ENCODE measurements around the gene DGKZ. TPM values are rescaled to one million over a fixed set of nuclear protein-coding genes. Genes with fewer than 3 reads are reported as not detected.

Gene DGKZ
- total and polyA plus RNA-seq, 10 of the 15 experiments (the other 5 are each of a cell fraction or from before 2014, with no cell fraction given) = 0.50 to 78.4 (median 39.5) TPM

DNA sequence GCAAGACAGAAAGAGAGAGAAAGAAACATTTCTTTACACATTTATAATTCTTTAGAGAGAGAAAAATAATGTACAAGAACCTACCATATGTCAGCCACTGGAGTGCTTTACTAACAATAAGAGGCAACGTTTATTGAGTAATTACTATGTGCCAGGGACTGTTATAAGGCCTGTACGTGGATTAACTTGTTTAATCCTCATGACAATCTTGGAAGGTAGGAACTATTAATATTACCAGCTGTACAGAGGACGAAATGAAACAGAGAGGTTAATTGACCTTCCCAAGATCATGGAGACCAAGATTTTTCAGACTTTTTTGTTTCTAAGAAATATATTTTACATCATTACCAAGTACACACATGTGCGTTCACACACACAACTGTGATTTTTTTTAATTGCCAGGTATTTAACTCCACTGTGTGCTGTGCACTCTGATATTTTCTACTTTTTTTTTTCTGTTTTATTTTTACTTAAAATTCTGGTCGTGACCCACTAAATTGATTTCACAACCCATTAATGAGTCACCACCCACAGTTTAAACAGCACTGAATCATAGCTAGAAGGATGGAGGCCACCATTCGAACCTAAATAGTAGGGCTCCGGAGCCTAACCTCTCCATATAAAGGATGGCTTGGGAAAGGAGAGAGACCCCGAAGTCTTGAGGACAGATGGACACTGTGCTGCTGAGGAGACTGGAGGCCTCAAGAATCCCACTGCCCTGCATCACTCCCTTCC, 48.4 kb upstream of the DGKZ start (continued):
- TF ChIP-seq TBL1XR1 (IDR thresholded peaks at IDR 0.05; ENCODE audit: low read depth, low read length) (no peak), EED (IDR thresholded peaks at IDR 0.05; ENCODE audit: low read depth) (0 out of 2 replicates have a peak, but pooled peaks have one; percentile 43), NBN (IDR thresholded peaks at IDR 0.05) (no peak), MEF2A (IDR thresholded peaks at IDR 0.05; ENCODE audit: insufficient read depth, low read depth, low read length) (0 out of 2 replicates have a peak, but pooled peaks have one; percentile 43), RBBP5 (conservative IDR thresholded peaks at IDR 0.05) (no peak)

DNA sequence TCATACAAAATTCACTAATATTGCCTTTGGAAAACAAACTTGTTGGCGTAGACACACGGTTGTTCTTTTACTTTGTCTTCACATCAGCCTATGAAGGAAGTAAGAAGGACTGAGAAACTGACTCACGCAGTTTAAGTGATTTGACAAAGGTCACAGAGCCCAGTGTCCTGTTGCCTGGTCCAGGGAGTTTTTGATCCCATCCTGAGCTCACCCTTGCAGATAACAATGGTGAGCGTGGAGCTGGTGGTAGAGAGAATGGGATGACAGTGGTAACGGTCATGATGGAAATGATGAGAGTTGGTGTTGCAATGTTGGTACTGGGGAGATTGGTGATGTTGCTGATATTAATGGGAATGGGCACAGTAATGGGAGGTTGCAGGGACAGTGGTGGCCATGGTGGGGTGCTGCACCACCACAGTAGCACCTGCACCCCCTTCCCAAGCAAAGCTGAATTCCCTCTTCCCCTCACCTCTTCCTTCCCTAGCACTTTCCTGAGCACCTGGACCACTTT, 47.8 kb upstream of the DGKZ start:
- peak overlapping the region; percentile 37; the same call in 1 of the 2 replicates for H2AFZ ChIP-seq (ENCODE audit: control insufficient read depth, low read depth, low read length)
- 23% methylated on average over 5 of the region's 5 CpGs for WGBS (ENCODE audit: insufficient coverage, insufficient replicate concordance, low lambda C conversion rate, missing lambda C conversion rate)
- H3K4me2 ChIP-seq (ENCODE audit: control insufficient read depth, insufficient read depth) = peak overlapping the region; percentile 54
- no TSS peak for BruUV-seq (replicated peaks)
- H3K4me1 ChIP-seq (ENCODE audit: control insufficient read depth, insufficient read depth, low read length) = peaks cover 31% of the 10 kb centered on the region
- H3K9me3 ChIP-seq (replicated peaks; ENCODE audit: control insufficient read depth, insufficient read depth, low read length) = no peaks in the 10 kb centered on the region
- no peak for ATAC-seq
- no peak overlapping the region; the same call in 1 of the 2 replicates for H3K4me3 ChIP-seq
- no peak overlapping the region for H3K9ac ChIP-seq (ENCODE audit: control insufficient read depth, insufficient read depth, low read length)
- ChIA-PET CTCF (interaction anchor here (1.0 to 4.5 kb wide), 6 partner anchors 9 to 334 kb away, joined by 3 to 26 read pairs (median 5); partner anchors contain the start of gene CREB3L1), POLR2A (no interaction called here), RAD21 (ENCODE audit: unreplicated experiment) (interaction anchor here (1.2 kb wide), 1 partner anchor 10 kb away, joined by 3 read pairs; no protein-coding TSS in a partner anchor), SMC1A (ENCODE audit: uncharacterized antibody, unreplicated experiment) (interaction anchor here (1.2 kb wide), 1 partner anchor 8 kb away, joined by 4 read pairs; no protein-coding TSS in a partner anchor)
- in situ Hi-C loops (cut with MboI) = no loop called here
- no peak for DNase-seq (ENCODE audit: low read depth, low spot score)
- H3K27ac ChIP-seq (ENCODE audit: control insufficient read depth, insufficient read depth) = 0 out of 2 replicates have a peak overlapping the region, but pooled peaks have one; percentile 24
- FAIRE-seq = no peak
- no peaks in the 10 kb centered on the region for H3K79me2 ChIP-seq (ENCODE audit: control insufficient read depth, insufficient read depth, low read length)
- intact Hi-C loops (cut with micrococcal nuclease; ENCODE audit: unreplicated experiment) = no loop called here
- no peaks in the 10 kb centered on the region; a peak in 2 of 4 replicates for H3K27me3 ChIP-seq (replicated peaks in 1 of 2; ENCODE audit: control insufficient read depth in 2 of 2, insufficient read depth in 2 of 2, low read length in 1 of 2)
- no peaks in the 10 kb centered on the region for H4K20me1 ChIP-seq (ENCODE audit: control insufficient read depth, insufficient read depth)
- H3K36me3 ChIP-seq (ENCODE audit: control insufficient read depth in 2 of 2, insufficient read depth in 2 of 2, low read length in 1 of 2) = no peaks in the 10 kb centered on the region
- TF ChIP-seq EED (IDR thresholded peaks at IDR 0.05; ENCODE audit: low read depth) = 0 out of 2 replicates have a peak, but pooled peaks have one; percentile 3
- TF ChIP-seq, protein P1, sequence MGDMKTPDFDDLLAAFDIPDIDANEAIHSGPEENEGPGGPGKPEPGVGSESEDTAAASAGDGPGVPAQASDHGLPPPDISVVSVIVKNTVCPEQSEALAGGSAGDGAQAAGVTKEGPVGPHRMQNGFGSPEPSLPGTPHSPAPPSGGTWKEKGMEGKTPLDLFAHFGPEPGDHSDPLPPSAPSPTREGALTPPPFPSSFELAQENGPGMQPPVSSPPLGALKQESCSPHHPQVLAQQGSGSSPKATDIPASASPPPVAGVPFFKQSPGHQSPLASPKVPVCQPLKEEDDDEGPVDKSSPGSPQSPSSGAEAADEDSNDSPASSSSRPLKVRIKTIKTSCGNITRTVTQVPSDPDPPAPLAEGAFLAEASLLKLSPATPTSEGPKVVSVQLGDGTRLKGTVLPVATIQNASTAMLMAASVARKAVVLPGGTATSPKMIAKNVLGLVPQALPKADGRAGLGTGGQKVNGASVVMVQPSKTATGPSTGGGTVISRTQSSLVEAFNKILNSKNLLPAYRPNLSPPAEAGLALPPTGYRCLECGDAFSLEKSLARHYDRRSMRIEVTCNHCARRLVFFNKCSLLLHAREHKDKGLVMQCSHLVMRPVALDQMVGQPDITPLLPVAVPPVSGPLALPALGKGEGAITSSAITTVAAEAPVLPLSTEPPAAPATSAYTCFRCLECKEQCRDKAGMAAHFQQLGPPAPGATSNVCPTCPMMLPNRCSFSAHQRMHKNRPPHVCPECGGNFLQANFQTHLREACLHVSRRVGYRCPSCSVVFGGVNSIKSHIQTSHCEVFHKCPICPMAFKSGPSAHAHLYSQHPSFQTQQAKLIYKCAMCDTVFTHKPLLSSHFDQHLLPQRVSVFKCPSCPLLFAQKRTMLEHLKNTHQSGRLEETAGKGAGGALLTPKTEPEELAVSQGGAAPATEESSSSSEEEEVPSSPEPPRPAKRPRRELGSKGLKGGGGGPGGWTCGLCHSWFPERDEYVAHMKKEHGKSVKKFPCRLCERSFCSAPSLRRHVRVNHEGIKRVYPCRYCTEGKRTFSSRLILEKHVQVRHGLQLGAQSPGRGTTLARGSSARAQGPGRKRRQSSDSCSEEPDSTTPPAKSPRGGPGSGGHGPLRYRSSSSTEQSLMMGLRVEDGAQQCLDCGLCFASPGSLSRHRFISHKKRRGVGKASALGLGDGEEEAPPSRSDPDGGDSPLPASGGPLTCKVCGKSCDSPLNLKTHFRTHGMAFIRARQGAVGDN (IDR thresholded peaks at IDR 0.05) = no peak

All from GM12878 (cell line).